Mesenchymal stem cell (in vitro differentiated cells and primary cell): ENCODE data around the gene CASTOR1.

ENCODE experiments used
- DNase-seq: peaks from one replicate; pipeline ENCODE4 v3.0.0-alpha.2; 2013
- H2AFZ ChIP-seq: one replicate; pipeline ENCODE4 v1.6.1; 2013; ENCODE audit warnings: low read depth, mild to moderate bottlenecking, control low read depth, inconsistent platforms, low read length, moderate library complexity
- H2AK5ac ChIP-seq: 2 replicates; pipeline ENCODE4 v1.6.1; 2013; ENCODE audit warnings: low read length, moderate library complexity, mild to moderate bottlenecking, inconsistent platforms; ENCODE audit not compliant: severe bottlenecking
- H2BK120ac ChIP-seq: one replicate; pipeline ENCODE4 v1.6.1; 2013; ENCODE audit warnings: low read depth, mild to moderate bottlenecking, inconsistent platforms, low read length, moderate library complexity
- H2BK12ac ChIP-seq, 2 experiments: one replicate each; pipeline ENCODE4 v1.6.1; 2013; ENCODE audit warnings: inconsistent platforms in 2 of 2, low read length in 2 of 2, mild to moderate bottlenecking in 2 of 2, moderate library complexity in 2 of 2, control low read depth in 1 of 2
- H2BK15ac ChIP-seq: one replicate; pipeline ENCODE4 v1.6.1; 2013; ENCODE audit warnings: mild to moderate bottlenecking, low read depth, inconsistent platforms; ENCODE audit not compliant: poor library complexity, severe bottlenecking
- H2BK5ac ChIP-seq: 2 replicates; pipeline ENCODE4 v1.6.1; 2013; ENCODE audit warnings: low read depth, mild to moderate bottlenecking, low read length, control low read depth, inconsistent platforms; ENCODE audit not compliant: poor library complexity, severe bottlenecking
- H3K14ac ChIP-seq, 2 experiments: one replicate each; pipeline ENCODE4 v1.6.1; 2013; ENCODE audit warnings: inconsistent platforms in 2 of 2, low read length in 2 of 2, control low read depth in 1 of 2, mild to moderate bottlenecking in 1 of 2, moderate library complexity in 1 of 2
- H3K18ac ChIP-seq, 2 experiments: one replicate each; pipeline ENCODE4 v1.6.1; 2013; ENCODE audit warnings: inconsistent platforms in 2 of 2, low read length in 2 of 2, control low read depth in 1 of 2, low read depth in 1 of 2, mild to moderate bottlenecking in 1 of 2
- H3K23ac ChIP-seq, 2 experiments: one replicate each; pipeline ENCODE4 v1.6.1; 2013; ENCODE audit warnings: inconsistent platforms in 2 of 2, low read length in 2 of 2, mild to moderate bottlenecking in 2 of 2, moderate library complexity in 2 of 2, control low read depth in 1 of 2
- H3K27ac ChIP-seq: 2 replicates; pipeline ENCODE4 v1.5.1; 2013; ENCODE audit warnings: mild to moderate bottlenecking, moderate library complexity, low read length, control low read depth, inconsistent platforms; ENCODE audit not compliant: poor library complexity, severe bottlenecking
- H3K27me3 ChIP-seq, 2 experiments: 2 replicates each; pipeline versions ENCODE4 v1.6.1 to v1.7.0; 2013; ENCODE audit warnings: low read length in 2 of 2, mild to moderate bottlenecking in 2 of 2, moderate library complexity in 2 of 2, control low read depth in 1 of 2, inconsistent platforms in 1 of 2; ENCODE audit not compliant: control insufficient read depth in 1 of 2, insufficient read depth in 1 of 2
- H3K36me3 ChIP-seq, 2 experiments: 2 replicates each; pipeline versions ENCODE4 v1.6.1 to v1.7.0; 2013; ENCODE audit warnings: low read length in 2 of 2, control low read depth in 1 of 2, inconsistent platforms in 1 of 2, low read depth in 1 of 2, mild to moderate bottlenecking in 1 of 2; ENCODE audit not compliant: insufficient read depth in 2 of 2, control insufficient read depth in 1 of 2
- H3K4ac ChIP-seq, 2 experiments: one replicate each; pipeline ENCODE4 v1.6.1; 2013; ENCODE audit warnings: inconsistent platforms in 2 of 2, low read length in 2 of 2, mild to moderate bottlenecking in 2 of 2, moderate library complexity in 2 of 2, control low read depth in 1 of 2, low read depth in 1 of 2
- H3K4me1 ChIP-seq: 2 replicates; pipeline ENCODE4 v1.6.1; 2013; ENCODE audit warnings: low read depth, low read length, control low read depth; ENCODE audit not compliant: control insufficient read depth, insufficient read depth
- H3K4me2 ChIP-seq: 2 replicates; pipeline ENCODE4 v1.6.1; 2013; ENCODE audit warnings: low read length, mild to moderate bottlenecking, inconsistent platforms; ENCODE audit not compliant: poor library complexity, severe bottlenecking
- H3K4me3 ChIP-seq, 2 experiments: 2 replicates each; pipeline versions ENCODE4 v1.5.1 to v1.7.0; 2013; ENCODE audit warnings: low read length in 2 of 2, mild to moderate bottlenecking in 2 of 2, control low read depth in 1 of 2, low read depth in 1 of 2; ENCODE audit not compliant: insufficient read depth in 1 of 2
- H3K79me1 ChIP-seq: replicated peaks from 2 replicates; pipeline ENCODE4 v1.6.1; 2013; ENCODE audit warnings: mild to moderate bottlenecking, control low read depth, low read length, inconsistent platforms; ENCODE audit not compliant: poor library complexity, severe bottlenecking
- H3K9ac ChIP-seq: 2 replicates; pipeline ENCODE4 v1.7.0; 2013; ENCODE audit warnings: mild to moderate bottlenecking, low read length, moderate library complexity
- H3K9me3 ChIP-seq: 2 replicates; pipeline ENCODE4 v1.7.0; 2013; ENCODE audit warnings: mild to moderate bottlenecking, low read length; ENCODE audit not compliant: control insufficient read depth
- H4K8ac ChIP-seq: one replicate; pipeline ENCODE4 v1.6.1; 2013; ENCODE audit warnings: inconsistent platforms, mild to moderate bottlenecking, low read length, moderate library complexity
- H4K91ac ChIP-seq: one replicate; pipeline ENCODE4 v1.6.1; 2013; ENCODE audit warnings: mild to moderate bottlenecking, low read length, inconsistent platforms
- WGBS: methylation state at CpG from one replicate; pipeline ENCODE4 v1.1.7; 2013; ENCODE audit warnings: mixed read lengths; 5-methylcytosine and 5-hydroxymethylcytosine counted together

CASTOR1 gene

DNA sequence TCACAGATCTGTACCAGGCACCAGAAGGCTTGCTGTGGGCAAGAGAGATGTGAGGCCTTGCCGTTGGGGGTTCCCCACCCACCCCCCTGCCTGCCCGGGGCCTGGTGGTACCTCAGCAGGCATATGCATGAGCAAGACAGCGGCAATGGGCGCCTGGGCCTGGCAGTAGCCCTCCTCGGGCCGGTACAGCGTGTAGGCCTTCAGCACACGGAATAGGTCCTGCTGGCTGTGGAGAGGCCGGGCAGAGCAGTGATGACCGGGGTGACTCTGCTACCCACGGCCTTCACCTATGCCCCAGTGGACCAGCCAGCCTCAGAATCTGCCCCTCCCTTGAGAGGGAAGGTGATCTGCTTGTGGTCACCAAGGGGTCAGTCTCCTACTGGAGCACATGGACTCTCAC lies 5.5 kb upstream of the CASTOR1 start:
- H2BK12ac ChIP-seq = no peak overlapping the region
- no peak overlapping the region for H4K91ac ChIP-seq
- no peaks in the 10 kb centered on the region for H3K9me3 ChIP-seq
- no peak overlapping the region for H4K8ac ChIP-seq
- H3K36me3 ChIP-seq = peaks cover 80 to 88% of the 10 kb centered on the region in 2 experiments
- no peak overlapping the region for H2BK120ac ChIP-seq
- H3K4me3 ChIP-seq = no peak overlapping the region
- H3K4ac ChIP-seq = no peak overlapping the region
- H3K18ac ChIP-seq = no peak overlapping the region
- H2BK15ac ChIP-seq = no peak overlapping the region
- H2BK5ac ChIP-seq = no peak overlapping the region
- no peak overlapping the region for H3K9ac ChIP-seq
- no peak overlapping the region for H2AFZ ChIP-seq
- no peak overlapping the region for H3K14ac ChIP-seq
- H3K4me2 ChIP-seq = no peak overlapping the region
- H3K27me3 ChIP-seq = no peaks in the 10 kb centered on the region
- no peak overlapping the region for H2AK5ac ChIP-seq
- DNase-seq = no peak
- H3K27ac ChIP-seq = no peak overlapping the region
- peaks cover 21% of the 10 kb centered on the region for H3K4me1 ChIP-seq
- no peak overlapping the region for H3K23ac ChIP-seq
- peaks cover 48% of the 10 kb centered on the region for H3K79me1 ChIP-seq
- WGBS = 96% methylated on average over 11 of the region's 11 CpGs

DNA sequence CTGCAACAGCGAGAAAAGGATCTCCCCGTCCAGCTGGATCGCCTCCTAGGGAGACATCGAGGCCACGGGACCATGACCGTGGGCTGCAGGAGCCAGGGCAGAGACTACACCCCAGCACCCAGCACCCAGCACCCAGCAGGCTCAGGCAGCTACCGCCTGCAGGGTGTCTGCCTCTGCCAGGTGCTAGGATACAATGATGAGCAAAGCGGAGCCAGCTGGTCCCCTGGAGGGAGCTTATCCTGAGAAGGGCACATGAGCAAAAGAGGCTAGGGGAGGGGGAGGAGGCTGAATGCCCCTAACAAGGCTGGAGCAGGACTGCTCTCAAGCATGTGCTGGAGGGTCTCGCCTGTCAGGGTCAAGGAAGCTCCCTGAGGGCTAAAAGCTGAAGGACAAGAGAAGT lies 4.8 kb upstream of the CASTOR1 start:
- H3K18ac ChIP-seq = no peak overlapping the region
- H4K91ac ChIP-seq = no peak overlapping the region
- H3K4me1 ChIP-seq = peaks cover 22% of the 10 kb centered on the region
- no peak overlapping the region for H2BK5ac ChIP-seq
- no peak overlapping the region for H2BK12ac ChIP-seq
- H3K27ac ChIP-seq = no peak overlapping the region
- no peak overlapping the region for H2BK15ac ChIP-seq
- H3K36me3 ChIP-seq = peaks cover 75 to 81% of the 10 kb centered on the region in 2 experiments
- H3K23ac ChIP-seq = no peak overlapping the region
- no peak overlapping the region for H3K4me2 ChIP-seq
- no peaks in the 10 kb centered on the region for H3K27me3 ChIP-seq
- H3K9me3 ChIP-seq = no peaks in the 10 kb centered on the region
- no peak overlapping the region for H3K4me3 ChIP-seq
- H3K4ac ChIP-seq = no peak overlapping the region
- 88% methylated on average over 9 of the region's 9 CpGs for WGBS
- H2BK120ac ChIP-seq = no peak overlapping the region
- no peak for DNase-seq
- no peak overlapping the region for H3K14ac ChIP-seq
- H3K79me1 ChIP-seq = peaks cover 43% of the 10 kb centered on the region
- H2AFZ ChIP-seq = no peak overlapping the region
- H3K9ac ChIP-seq = no peak overlapping the region
- no peak overlapping the region for H2AK5ac ChIP-seq
- no peak overlapping the region for H4K8ac ChIP-seq

DNA sequence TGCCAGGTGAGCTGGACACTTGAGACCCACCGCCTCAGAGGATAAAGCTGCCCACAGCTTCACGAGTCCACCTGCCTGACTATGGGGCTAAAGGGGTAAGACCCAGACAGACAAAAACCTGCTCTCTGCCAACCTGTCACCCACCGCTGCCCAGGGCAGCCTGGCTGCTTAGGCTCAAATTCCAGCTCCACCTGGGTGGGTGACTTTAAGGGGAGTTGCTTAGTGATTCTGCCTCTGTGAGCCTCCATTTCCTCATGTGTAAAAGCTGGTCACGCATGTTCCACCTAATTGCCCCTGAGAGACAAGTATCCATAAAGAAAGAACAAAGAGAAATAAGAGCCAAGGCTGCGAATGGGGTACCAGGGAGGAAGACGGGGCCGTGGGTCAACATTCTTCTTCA lies 3.7 kb upstream of the CASTOR1 start:
- no peak overlapping the region for H2BK12ac ChIP-seq
- H3K9me3 ChIP-seq = no peaks in the 10 kb centered on the region
- H2AK5ac ChIP-seq = no peak overlapping the region
- H2BK15ac ChIP-seq = no peak overlapping the region
- peaks cover 26% of the 10 kb centered on the region for H3K4me1 ChIP-seq
- H3K4ac ChIP-seq = no peak overlapping the region
- H3K36me3 ChIP-seq = peaks cover 66 to 70% of the 10 kb centered on the region in 2 experiments
- no peak for DNase-seq
- H2BK120ac ChIP-seq = no peak overlapping the region
- H3K4me3 ChIP-seq = no peak overlapping the region
- H3K23ac ChIP-seq = no peak overlapping the region
- no peak overlapping the region for H3K4me2 ChIP-seq
- WGBS = 97% methylated on average over 7 of the region's 7 CpGs
- no peak overlapping the region for H4K8ac ChIP-seq
- H3K27ac ChIP-seq = no peak overlapping the region
- H2AFZ ChIP-seq = no peak overlapping the region
- no peak overlapping the region for H4K91ac ChIP-seq
- peaks cover 34% of the 10 kb centered on the region for H3K79me1 ChIP-seq
- H3K27me3 ChIP-seq = no peaks in the 10 kb centered on the region
- H3K14ac ChIP-seq = no peak overlapping the region
- no peak overlapping the region for H3K18ac ChIP-seq
- H2BK5ac ChIP-seq = no peak overlapping the region
- no peak overlapping the region for H3K9ac ChIP-seq

DNA sequence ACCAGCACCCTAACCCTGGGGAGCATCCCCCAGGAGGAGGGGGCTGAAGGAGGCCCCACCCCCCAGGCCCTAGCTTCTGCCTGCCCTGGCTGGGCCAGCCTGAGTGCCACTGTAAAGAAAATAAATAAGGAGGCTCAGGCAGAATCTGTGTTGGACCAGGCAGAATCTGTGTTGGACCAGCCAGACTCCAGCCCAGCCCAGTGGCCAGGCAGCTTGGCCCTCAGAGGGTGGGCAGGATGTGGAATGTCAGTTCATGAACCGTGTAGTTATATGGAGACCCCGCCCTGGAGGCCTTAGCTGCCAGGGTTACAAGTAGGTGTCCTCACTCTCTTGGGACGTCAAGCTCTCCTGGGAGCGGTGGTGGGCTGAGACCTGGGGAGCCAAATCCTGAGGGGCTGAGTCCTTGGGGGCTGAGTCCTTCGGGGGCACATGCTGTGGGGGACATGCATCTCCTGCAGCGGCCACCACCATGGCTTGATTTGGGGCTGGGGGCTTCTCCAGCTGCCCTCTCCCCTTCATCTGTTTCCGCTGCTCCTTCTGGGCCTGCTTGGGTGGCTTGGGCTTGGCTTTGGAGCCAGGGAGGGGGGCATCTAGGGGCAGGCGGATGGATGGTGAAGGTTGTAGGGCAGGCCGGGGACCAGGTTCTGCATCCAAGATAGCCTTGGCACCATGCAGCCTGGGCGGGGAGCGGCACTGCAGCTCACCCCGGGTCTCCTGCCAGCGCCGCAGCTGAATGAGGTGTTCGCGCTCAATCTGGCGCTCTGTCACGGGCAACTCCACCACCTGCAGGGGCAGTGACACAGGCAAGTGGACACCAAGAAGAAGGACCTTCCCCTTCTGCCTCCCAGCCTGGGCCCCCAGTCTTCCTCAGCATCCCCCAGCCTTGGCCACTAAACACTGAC lies 3.0 kb upstream of the CASTOR1 start:
- Histone ChIP-seq H3K9me3 (no peaks in the 10 kb centered on the region), H2BK5ac (no peak overlapping the region), H3K18ac (no peak overlapping the region), H4K8ac (no peak overlapping the region), H3K79me1 (peaks cover 29% of the 10 kb centered on the region), H3K4me2 (no peak overlapping the region), H2AFZ (no peak overlapping the region), H3K4me1 (peaks cover 26% of the 10 kb centered on the region), H4K91ac (no peak overlapping the region), H3K4ac (no peak overlapping the region), H3K9ac (no peak overlapping the region), H3K36me3 (peaks cover 59 to 64% of the 10 kb centered on the region in 2 experiments), H3K4me3 (no peak overlapping the region), H3K14ac (no peak overlapping the region), H2BK15ac (no peak overlapping the region), H3K27me3 (no peaks in the 10 kb centered on the region), H2BK120ac (no peak overlapping the region), H3K27ac (no peak overlapping the region), H2BK12ac (no peak overlapping the region), H3K23ac (no peak overlapping the region), H2AK5ac (no peak overlapping the region)
- no peak for DNase-seq
- WGBS = 94% methylated on average over 18 of the region's 18 CpGs
